ENCODE measurements around the gene WDR37.

The WDR37 gene

DNA sequence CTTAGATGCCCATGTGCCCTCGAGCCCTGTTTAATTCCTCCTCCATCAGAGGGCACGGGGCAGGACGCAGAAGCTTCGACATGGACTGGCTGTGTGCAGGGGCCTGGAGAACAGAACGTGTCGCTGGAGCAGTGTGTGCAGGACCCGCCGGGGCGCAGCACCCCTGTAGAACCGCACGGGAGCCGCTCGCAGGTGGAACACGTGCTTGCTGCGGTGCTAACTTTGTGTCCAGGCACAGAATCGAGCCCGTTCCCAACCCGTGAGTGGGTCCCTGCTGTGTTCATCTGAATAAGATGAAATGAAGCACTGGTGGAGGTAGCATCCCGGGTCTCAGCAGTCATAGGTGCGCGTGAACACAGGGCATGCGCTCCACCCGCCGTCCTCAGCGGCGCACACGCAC, 116.9 kb downstream of the WDR37 start:
- no peak for DNase-seq (ENCODE audit: low read depth)
- TF ChIP-seq CTCF (IDR thresholded peaks at IDR 0.05; ENCODE audit: insufficient read depth, low read depth, low read length, missing control alignments), result no peak
- H3K4me3 ChIP-seq (ENCODE audit: low read depth, low read length), result no peak overlapping the region

DNA sequence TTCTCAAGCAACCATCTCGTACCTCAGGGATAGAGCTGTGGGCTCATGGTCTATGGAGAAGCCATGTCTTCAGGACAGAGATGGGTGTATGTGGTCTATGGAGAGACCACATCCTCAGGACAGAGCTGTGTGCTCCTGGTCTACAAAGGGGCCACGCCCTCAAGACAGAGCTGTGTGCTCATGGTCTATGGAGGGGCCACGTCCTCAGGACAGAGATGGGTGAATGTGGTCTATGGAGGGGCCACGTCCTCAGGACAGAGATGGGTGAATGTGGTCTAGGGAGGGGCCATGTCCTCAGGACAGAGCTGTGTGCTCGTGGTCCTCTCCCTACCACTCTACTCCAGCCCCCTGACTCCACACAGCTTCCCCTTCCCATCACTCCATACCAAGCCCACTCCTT, 117.8 kb downstream of the WDR37 start:
- TF ChIP-seq CTCF (IDR thresholded peaks at IDR 0.05; ENCODE audit: insufficient read depth, low read depth, low read length, missing control alignments), result no peak
- H3K4me3 ChIP-seq (ENCODE audit: low read depth, low read length), result no peak overlapping the region
- no peak for DNase-seq (ENCODE audit: low read depth)

DNA sequence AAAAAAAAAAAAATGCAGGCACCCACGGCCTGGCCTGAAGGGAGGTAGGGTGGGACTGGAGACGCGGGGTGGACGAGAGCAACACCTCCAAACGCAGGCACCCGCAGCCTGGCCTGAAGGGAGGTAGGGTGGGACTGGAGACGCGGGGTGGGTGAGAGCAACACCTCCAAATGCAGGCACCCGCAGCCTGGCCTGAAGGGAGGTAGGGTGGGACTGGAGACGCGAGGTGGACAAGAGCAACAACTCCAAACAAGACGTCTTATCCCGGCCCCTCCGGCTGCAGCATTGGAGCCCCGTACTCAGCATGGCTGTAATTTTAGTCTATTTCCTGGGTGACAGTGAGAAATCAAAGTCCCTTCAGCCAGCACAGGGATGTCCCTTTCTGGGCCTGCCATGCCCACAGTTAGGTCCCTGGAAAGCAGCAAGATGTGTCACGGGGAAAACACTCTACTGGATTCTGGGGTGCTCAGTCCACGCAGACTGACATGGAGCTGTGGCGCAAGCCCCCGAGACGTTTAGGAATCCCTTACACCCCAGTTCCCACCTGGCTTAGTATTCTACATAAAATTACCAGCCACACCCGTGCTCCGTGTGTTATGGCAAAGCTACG, 119.9 kb downstream of the WDR37 start:
- no peak for TF ChIP-seq CTCF (IDR thresholded peaks at IDR 0.05; ENCODE audit: insufficient read depth, low read depth, low read length, missing control alignments)

GRCh38 chr10:1177936-1178335, 121.8 kb downstream of the WDR37 start:
- TF ChIP-seq CTCF (IDR thresholded peaks at IDR 0.05; ENCODE audit: insufficient read depth, low read depth, low read length, missing control alignments), result no peak
- no peak overlapping the region for H3K4me3 ChIP-seq (ENCODE audit: low read depth, low read length)
- DNase-seq (ENCODE audit: low read depth), result no peak

More for the DNA sequence above, 119.9 kb downstream of the WDR37 start:
- no peak overlapping the region for H3K4me3 ChIP-seq (ENCODE audit: low read depth, low read length)
- no peak for DNase-seq (ENCODE audit: low read depth)

DNA sequence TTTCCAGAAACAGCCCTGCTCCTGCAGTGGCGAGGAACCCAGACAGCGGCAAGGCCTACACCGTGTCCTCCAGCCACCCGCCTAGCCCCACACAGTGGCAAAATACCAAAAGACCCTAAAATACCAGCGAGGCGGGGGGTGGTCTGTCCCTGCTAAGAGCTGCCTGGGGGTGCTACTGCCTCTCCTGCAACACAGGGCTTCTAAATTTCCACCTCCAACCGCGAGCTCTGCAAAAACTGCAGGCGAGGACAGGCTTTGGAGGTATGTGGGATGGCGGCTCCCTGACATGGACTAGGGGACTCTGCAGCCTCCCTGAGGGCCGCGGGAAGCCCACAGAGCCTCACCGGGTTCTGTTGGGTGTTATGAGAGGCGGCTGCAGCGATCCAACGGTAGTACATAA, 122.3 kb downstream of the WDR37 start:
- DNase-seq (ENCODE audit: low read depth), result no peak
- no peak overlapping the region for H3K4me3 ChIP-seq (ENCODE audit: low read depth, low read length)

GRCh38 chr10:1179346-1180070, 123.3 kb downstream of the WDR37 start:
- TF ChIP-seq CTCF (IDR thresholded peaks at IDR 0.05; ENCODE audit: insufficient read depth, low read depth, low read length, missing control alignments), result no peak
- H3K4me3 ChIP-seq (ENCODE audit: low read depth, low read length), result no peak overlapping the region
- no peak for DNase-seq (ENCODE audit: low read depth)

More for the DNA sequence above, 122.3 kb downstream of the WDR37 start:
- no peak for TF ChIP-seq CTCF (IDR thresholded peaks at IDR 0.05; ENCODE audit: insufficient read depth, low read depth, low read length, missing control alignments)
